ENCODE results near the gene MTCH1.

MTCH1 gene

GRCh38 chr6:37024656-37025337 is 38.8 kb upstream of the MTCH1 start:
- H3K27ac ChIP-seq (ENCODE audit: low read length), result no peak overlapping the region
- H3K4me1 ChIP-seq (ENCODE audit: control insufficient read depth, low read depth, low read length), result peaks cover 8% of the 10 kb centered on the region

GRCh38 chr6:37022135-37022863 is 36.3 kb upstream of the MTCH1 start:
- H3K4me3 ChIP-seq (ENCODE audit: low read length), result no peak overlapping the region
- no peaks in the 10 kb centered on the region for H3K36me3 ChIP-seq (ENCODE audit: control insufficient read depth, low read depth, low read length)
- H3K9me3 ChIP-seq (ENCODE audit: control insufficient read depth, low read depth, low read length), result no peaks in the 10 kb centered on the region
- H3K4me1 ChIP-seq (ENCODE audit: control insufficient read depth, low read depth, low read length), result peaks cover 12% of the 10 kb centered on the region
- H3K27me3 ChIP-seq (ENCODE audit: control insufficient read depth, insufficient read depth, low read length), result no peaks in the 10 kb centered on the region
- H3K9ac ChIP-seq (ENCODE audit: low read length), result no peak overlapping the region
- no peak overlapping the region for H3K27ac ChIP-seq (ENCODE audit: low read length)

More at GRCh38 chr6:37024656-37025337, 38.8 kb upstream of the MTCH1 start:
- Histone ChIP-seq H3K36me3 (ENCODE audit: control insufficient read depth, low read depth, low read length) (no peaks in the 10 kb centered on the region), H3K9ac (ENCODE audit: low read length) (no peak overlapping the region), H3K9me3 (ENCODE audit: control insufficient read depth, low read depth, low read length) (no peaks in the 10 kb centered on the region), H3K4me3 (ENCODE audit: low read length) (no peak overlapping the region), H3K27me3 (ENCODE audit: control insufficient read depth, insufficient read depth, low read length) (no peaks in the 10 kb centered on the region)

GRCh38 chr6:37021356-37022129 is 35.5 kb upstream of the MTCH1 start:
- Histone ChIP-seq H3K9me3 (ENCODE audit: control insufficient read depth, low read depth, low read length) (no peaks in the 10 kb centered on the region), H3K4me1 (ENCODE audit: control insufficient read depth, low read depth, low read length) (peaks cover 12% of the 10 kb centered on the region), H3K9ac (ENCODE audit: low read length) (no peak overlapping the region), H3K27me3 (ENCODE audit: control insufficient read depth, insufficient read depth, low read length) (no peaks in the 10 kb centered on the region), H3K4me3 (ENCODE audit: low read length) (no peak overlapping the region), H3K36me3 (ENCODE audit: control insufficient read depth, low read depth, low read length) (no peaks in the 10 kb centered on the region), H3K27ac (ENCODE audit: low read length) (no peak overlapping the region)

GRCh38 chr6:37020812-37021211 is 34.8 kb upstream of the MTCH1 start:
- peaks cover 12% of the 10 kb centered on the region for H3K4me1 ChIP-seq (ENCODE audit: control insufficient read depth, low read depth, low read length)
- H3K27ac ChIP-seq (ENCODE audit: low read length), result no peak overlapping the region

GRCh38 chr6:37020381-37020780 is 34.4 kb upstream of the MTCH1 start:
- H3K27ac ChIP-seq (ENCODE audit: low read length), result no peak overlapping the region
- no peaks in the 10 kb centered on the region for H3K27me3 ChIP-seq (ENCODE audit: control insufficient read depth, insufficient read depth, low read length)
- peaks cover 12% of the 10 kb centered on the region for H3K4me1 ChIP-seq (ENCODE audit: control insufficient read depth, low read depth, low read length)
- no peak overlapping the region for H3K9ac ChIP-seq (ENCODE audit: low read length)
- no peaks in the 10 kb centered on the region for H3K9me3 ChIP-seq (ENCODE audit: control insufficient read depth, low read depth, low read length)
- no peak overlapping the region for H3K4me3 ChIP-seq (ENCODE audit: low read length)
- no peaks in the 10 kb centered on the region for H3K36me3 ChIP-seq (ENCODE audit: control insufficient read depth, low read depth, low read length)

More at GRCh38 chr6:37020812-37021211, 34.8 kb upstream of the MTCH1 start:
- Histone ChIP-seq H3K9me3 (ENCODE audit: control insufficient read depth, low read depth, low read length) (no peaks in the 10 kb centered on the region), H3K4me3 (ENCODE audit: low read length) (no peak overlapping the region), H3K9ac (ENCODE audit: low read length) (no peak overlapping the region), H3K27me3 (ENCODE audit: control insufficient read depth, insufficient read depth, low read length) (no peaks in the 10 kb centered on the region), H3K36me3 (ENCODE audit: control insufficient read depth, low read depth, low read length) (no peaks in the 10 kb centered on the region)

- Histone ChIP-seq H3K4me3 (ENCODE audit: low read length) (no peak overlapping the region), H3K27me3 (ENCODE audit: control insufficient read depth, insufficient read depth, low read length) (no peaks in the 10 kb centered on the region), H3K4me1 (ENCODE audit: control insufficient read depth, low read depth, low read length) (peaks cover 12% of the 10 kb centered on the region), H3K9ac (ENCODE audit: low read length) (no peak overlapping the region), H3K9me3 (ENCODE audit: control insufficient read depth, low read depth, low read length) (no peaks in the 10 kb centered on the region), H3K36me3 (ENCODE audit: control insufficient read depth, low read depth, low read length) (no peaks in the 10 kb centered on the region), H3K27ac (ENCODE audit: low read length) (no peak overlapping the region)
Measured at GRCh38 chr6:37019065-37019450, 33.1 kb upstream of the MTCH1 start.

- H3K9ac ChIP-seq (ENCODE audit: low read length), result no peak overlapping the region
Measured at GRCh38 chr6:37018198-37019064, 32.4 kb upstream of the MTCH1 start.

GRCh38 chr6:37017606-37018197 is 31.7 kb upstream of the MTCH1 start:
- Histone ChIP-seq H3K27ac (ENCODE audit: low read length) (no peak overlapping the region), H3K4me1 (ENCODE audit: control insufficient read depth, low read depth, low read length) (peaks cover 12% of the 10 kb centered on the region), H3K27me3 (ENCODE audit: control insufficient read depth, insufficient read depth, low read length) (no peaks in the 10 kb centered on the region), H3K9ac (ENCODE audit: low read length) (no peak overlapping the region), H3K9me3 (ENCODE audit: control insufficient read depth, low read depth, low read length) (no peaks in the 10 kb centered on the region), H3K4me3 (ENCODE audit: low read length) (no peak overlapping the region), H3K36me3 (ENCODE audit: control insufficient read depth, low read depth, low read length) (no peaks in the 10 kb centered on the region)

More at GRCh38 chr6:37018198-37019064, 32.4 kb upstream of the MTCH1 start:
- no peak overlapping the region for H3K4me3 ChIP-seq (ENCODE audit: low read length)
- peaks cover 12% of the 10 kb centered on the region for H3K4me1 ChIP-seq (ENCODE audit: control insufficient read depth, low read depth, low read length)
- no peak overlapping the region for H3K27ac ChIP-seq (ENCODE audit: low read length)
- H3K36me3 ChIP-seq (ENCODE audit: control insufficient read depth, low read depth, low read length), result no peaks in the 10 kb centered on the region
- no peaks in the 10 kb centered on the region for H3K9me3 ChIP-seq (ENCODE audit: control insufficient read depth, low read depth, low read length)
- H3K27me3 ChIP-seq (ENCODE audit: control insufficient read depth, insufficient read depth, low read length), result no peaks in the 10 kb centered on the region

- Histone ChIP-seq H3K27me3 (ENCODE audit: control insufficient read depth, insufficient read depth, low read length) (no peaks in the 10 kb centered on the region), H3K27ac (ENCODE audit: low read length) (no peak overlapping the region)
Measured at GRCh38 chr6:37016995-37017394, 31.0 kb upstream of the MTCH1 start.

GRCh38 chr6:37015532-37015931 is 29.5 kb upstream of the MTCH1 start:
- Histone ChIP-seq H3K27me3 (ENCODE audit: control insufficient read depth, insufficient read depth, low read length) (no peaks in the 10 kb centered on the region), H3K4me1 (ENCODE audit: control insufficient read depth, low read depth, low read length) (peaks cover 4% of the 10 kb centered on the region), H3K9ac (ENCODE audit: low read length) (no peak overlapping the region), H3K9me3 (ENCODE audit: control insufficient read depth, low read depth, low read length) (no peaks in the 10 kb centered on the region), H3K4me3 (ENCODE audit: low read length) (no peak overlapping the region), H3K27ac (ENCODE audit: low read length) (no peak overlapping the region), H3K36me3 (ENCODE audit: control insufficient read depth, low read depth, low read length) (no peaks in the 10 kb centered on the region)

More at GRCh38 chr6:37016995-37017394, 31.0 kb upstream of the MTCH1 start:
- H3K9me3 ChIP-seq (ENCODE audit: control insufficient read depth, low read depth, low read length), result no peaks in the 10 kb centered on the region
- no peaks in the 10 kb centered on the region for H3K36me3 ChIP-seq (ENCODE audit: control insufficient read depth, low read depth, low read length)
- H3K4me3 ChIP-seq (ENCODE audit: low read length), result no peak overlapping the region
- H3K9ac ChIP-seq (ENCODE audit: low read length), result no peak overlapping the region
- H3K4me1 ChIP-seq (ENCODE audit: control insufficient read depth, low read depth, low read length), result peaks cover 11% of the 10 kb centered on the region

All from iPS-18a (cell line).